Adipose tissue (tissue), 3 donors: Measurements from ENCODE around the gene DAB2IP. TPM values are rescaled to one million over a fixed set of nuclear protein-coding genes. Genes with fewer than 3 reads are reported as not detected.

Source experiments
- H3K27ac ChIP-seq: one replicate; pipeline ENCODE4 v1.5.1; 2013; ENCODE audit warnings: low read depth, low read length
- WGBS, 3 donors: extraction: QIAGEN DNeasy Blood & Tissue Kit; methylation state at CpG; one replicate each; pipeline ENCODE4 v1.1.7; 2013; 5-methylcytosine and 5-hydroxymethylcytosine counted together
- polyA plus RNA-seq, 3 donors: library from polyadenylated mRNA; stranded (reverse); fragments of 200-250 nt; gene quantifications; one replicate each; pipeline ENCODE4 v1.2.3, GENCODE V29; 2013
- donor health status: healthy with polysubstance abuse.
- donor health status: Bipolar disorder and iron deficiency.
- donor health status: healthy.

The DAB2IP gene
- polyA plus RNA-seq, 3 donors: 9.7 to 29.9 (median 20.6) TPM

DNA sequence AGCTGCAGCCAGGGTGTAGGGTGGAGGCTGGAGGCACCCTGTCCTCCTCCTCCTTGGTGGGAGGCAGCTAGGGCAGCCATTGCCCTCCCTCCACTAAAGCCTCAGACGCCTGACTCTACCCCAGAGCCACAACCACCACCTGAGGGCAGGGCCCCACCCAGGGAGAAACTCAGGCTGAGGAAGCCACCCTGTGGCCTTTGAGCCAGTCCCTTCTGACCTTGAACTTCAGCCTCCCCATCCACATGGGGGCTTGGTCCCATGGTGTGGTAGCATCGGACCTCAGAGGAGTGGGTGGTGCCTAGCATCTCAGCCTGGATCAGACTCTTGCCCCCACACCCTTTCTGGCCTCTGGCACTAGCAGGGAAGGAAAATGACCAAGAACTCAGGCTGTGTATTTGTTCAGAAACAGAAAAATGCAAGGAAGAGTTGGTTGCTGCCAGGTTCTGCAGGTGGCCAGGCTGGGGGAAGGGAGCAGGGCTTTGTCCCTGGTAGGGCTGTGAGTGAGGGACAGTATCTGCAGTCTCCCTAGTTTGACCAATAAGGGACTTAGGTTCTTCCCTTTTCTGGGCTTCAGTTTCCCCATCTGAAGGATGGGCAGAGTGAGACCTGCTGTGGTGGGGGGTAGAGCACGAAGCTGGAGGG, 3.2 kb downstream of the DAB2IP start:
- H3K27ac ChIP-seq: no peak overlapping the region
- 59 to 76% (median 73%) methylated on average over 3 of the region's 3 CpGs for WGBS, 3 donors

GRCh38 chr9:121655231-121655755, 3.9 kb downstream of the DAB2IP start:
- no peak overlapping the region for H3K27ac ChIP-seq
- 87 to 91% (median 90%) methylated on average over 3 of the region's 3 CpGs for WGBS, 3 donors

GRCh38 chr9:121656941-121657470, 5.6 kb downstream of the DAB2IP start:
- no peak overlapping the region for H3K27ac ChIP-seq
- 80 to 84% (median 82%) methylated on average over 5 of the region's 5 CpGs for WGBS, 3 donors

DNA sequence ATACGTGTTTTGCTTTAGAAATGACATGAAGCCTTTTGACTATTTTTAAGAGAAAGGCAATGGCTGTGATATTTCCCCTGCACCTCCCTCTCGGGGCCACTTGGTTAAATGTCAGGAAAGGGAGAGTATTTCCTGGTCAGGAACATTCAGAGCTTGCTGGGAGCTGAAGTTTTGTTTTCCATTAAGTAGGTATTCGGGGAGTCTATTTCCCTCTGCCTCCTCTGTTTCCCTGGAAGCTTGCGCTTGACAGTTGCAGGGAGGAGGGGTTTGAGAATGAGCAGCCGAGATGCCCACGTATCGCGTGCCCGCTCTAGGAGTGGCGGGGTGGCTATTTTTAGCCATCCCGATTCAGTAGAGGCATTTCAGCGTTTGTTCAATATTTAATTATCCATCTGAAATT, 6.7 kb downstream of the DAB2IP start:
- WGBS, 3 donors: 29 to 59% (median 59%) methylated on average over 12 of the region's 12 CpGs
- no peak overlapping the region for H3K27ac ChIP-seq

- 84 to 90% (median 85%) methylated on average over 10 of the region's 10 CpGs for WGBS, 3 donors
- H3K27ac ChIP-seq: no peak overlapping the region
Observed at GRCh38 chr9:121658591-121658990, 7.2 kb downstream of the DAB2IP start.

GRCh38 chr9:121660367-121660766, 8.9 kb downstream of the DAB2IP start:
- whole genome bisulfite sequencing, 3 donors: 84 to 92% (median 91%) methylated on average over 6 of the region's 6 CpGs
- no peak overlapping the region for H3K27ac ChIP-seq

DNA sequence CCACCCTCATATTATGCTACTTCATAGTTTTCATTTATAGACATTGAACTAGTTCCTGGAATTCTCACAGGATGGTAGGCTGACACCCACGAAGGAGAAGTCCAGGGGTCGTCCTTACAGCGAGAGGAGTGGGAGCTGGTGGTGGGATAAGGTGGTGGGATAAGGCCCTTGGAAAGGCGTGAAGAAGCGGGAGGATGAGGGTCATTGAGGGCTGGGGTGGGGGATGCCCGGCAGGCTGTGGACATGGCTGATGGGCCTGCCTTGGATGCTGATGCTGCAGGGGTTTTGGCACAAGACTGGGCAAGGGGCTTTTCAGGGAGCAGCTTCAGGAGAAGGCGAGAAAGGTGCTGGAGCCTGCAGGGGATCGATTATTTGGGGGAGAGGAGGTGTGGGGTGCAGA, 9.4 kb downstream of the DAB2IP start:
- WGBS, 3 donors: 83 to 88% (median 86%) methylated on average over 8 of the region's 8 CpGs
- no peak overlapping the region for H3K27ac ChIP-seq

- no peak overlapping the region for H3K27ac ChIP-seq
- 86 to 91% (median 88%) methylated on average over 5 of the region's 5 CpGs for WGBS, 3 donors
Observed at GRCh38 chr9:121661328-121661727, 9.9 kb downstream of the DAB2IP start.

GRCh38 chr9:121662359-121662758, 10.9 kb downstream of the DAB2IP start:
- 76 to 79% (median 78%) methylated on average over 3 of the region's 3 CpGs for WGBS, 3 donors
- no peak overlapping the region for H3K27ac ChIP-seq

DNA sequence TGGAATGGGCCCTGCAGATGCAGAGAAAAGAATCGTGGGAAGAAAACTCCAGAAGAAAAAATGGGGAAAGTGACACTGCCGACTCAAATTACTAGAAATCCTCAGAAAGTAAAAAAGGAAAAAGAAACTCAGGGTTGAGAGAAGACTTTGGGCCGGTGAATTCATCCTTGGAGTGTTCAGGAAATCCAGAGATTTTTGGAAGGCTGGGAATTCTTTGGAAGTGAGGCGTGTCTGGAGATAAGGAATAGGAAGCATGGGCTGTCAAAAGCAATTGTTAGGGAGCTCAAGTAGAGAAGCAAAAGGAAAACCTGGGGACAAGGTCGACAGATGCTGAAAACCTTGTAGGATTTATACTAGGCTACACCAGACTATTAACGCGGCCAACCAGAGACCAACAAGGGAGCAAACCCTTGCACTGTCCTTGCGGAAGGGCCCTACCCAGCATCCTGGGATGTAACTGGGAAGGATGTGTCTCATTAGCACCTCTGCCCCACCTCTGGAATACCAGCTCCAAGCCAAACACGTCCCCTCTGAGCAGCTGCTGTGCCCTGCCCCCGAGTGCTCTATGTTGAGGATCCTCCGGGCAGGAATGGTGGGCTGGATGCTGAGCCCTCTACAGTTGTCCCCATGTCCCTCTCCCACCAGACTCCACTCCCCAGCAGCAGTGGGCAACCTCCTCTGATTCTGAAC, 11.6 kb downstream of the DAB2IP start:
- WGBS, 3 donors: 62 to 81% (median 72%) methylated on average over 11 of the region's 11 CpGs
- H3K27ac ChIP-seq: no peak overlapping the region

DNA sequence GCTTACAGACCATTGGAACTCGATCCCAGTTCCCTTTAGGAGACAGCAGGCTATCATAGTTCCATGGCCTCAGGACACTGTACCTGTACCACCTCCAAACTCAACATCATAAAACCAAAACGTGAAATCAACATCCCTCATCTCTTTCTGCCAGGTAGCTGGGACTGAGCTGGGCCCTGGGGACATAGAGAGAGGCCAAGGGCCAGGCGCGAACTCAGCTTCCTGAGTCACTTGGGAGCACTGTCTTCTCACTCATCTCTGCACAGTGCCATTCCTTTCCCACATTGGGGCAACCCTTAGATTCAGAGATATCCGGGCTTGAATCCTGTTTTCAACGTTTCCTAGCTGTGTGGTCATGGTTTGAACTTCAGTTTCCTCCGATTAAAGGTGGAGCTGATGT, 12.2 kb downstream of the DAB2IP start:
- H3K27ac ChIP-seq: no peak overlapping the region
- WGBS, 3 donors: 66 to 84% (median 78%) methylated on average over 7 of the region's 7 CpGs

DNA sequence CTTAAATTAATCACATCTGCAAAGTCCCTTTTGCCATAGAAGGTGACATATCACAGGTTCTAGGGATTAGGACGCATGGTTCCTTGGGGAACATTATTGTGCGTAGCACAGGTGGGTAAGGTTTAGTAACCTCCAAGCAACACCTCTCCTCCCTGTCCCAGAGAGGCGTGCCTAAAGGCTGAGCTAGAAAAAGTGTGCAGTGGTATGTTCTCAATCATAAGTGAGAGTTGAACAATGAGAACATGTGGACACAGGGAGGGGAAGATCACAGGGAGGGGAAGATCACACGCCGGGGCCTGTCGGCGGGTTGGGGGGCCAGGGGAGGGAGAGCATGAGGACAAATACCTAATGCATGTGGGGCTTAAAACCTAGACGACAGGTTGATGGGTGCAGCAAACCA, 14.9 kb downstream of the DAB2IP start:
- no peak overlapping the region for H3K27ac ChIP-seq
- 73 to 85% (median 85%) methylated on average over 8 of the region's 8 CpGs for WGBS, 3 donors

DNA sequence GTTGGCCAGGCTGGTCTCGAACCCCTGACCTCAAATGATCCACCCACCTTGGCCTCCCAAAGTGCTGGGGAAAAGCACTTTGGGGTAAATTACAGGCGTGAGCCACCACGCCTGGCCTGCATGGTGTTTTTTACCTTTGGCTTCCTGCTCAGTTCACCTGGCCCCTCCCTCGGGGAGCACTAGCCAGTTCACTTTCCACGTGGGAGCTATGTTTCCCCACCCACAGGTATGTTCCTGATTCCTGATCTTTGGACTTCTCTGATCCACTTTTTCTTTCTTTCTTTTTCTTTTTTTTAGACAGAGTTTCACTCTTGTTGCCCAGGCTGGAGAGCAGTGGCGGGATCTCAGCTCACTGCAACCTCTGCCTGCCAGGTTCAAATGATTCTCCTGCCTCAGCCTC, 15.8 kb downstream of the DAB2IP start:
- 56 to 96% (median 93%) methylated on average over 6 of the region's 6 CpGs for WGBS, 3 donors
- no peak overlapping the region for H3K27ac ChIP-seq

DNA sequence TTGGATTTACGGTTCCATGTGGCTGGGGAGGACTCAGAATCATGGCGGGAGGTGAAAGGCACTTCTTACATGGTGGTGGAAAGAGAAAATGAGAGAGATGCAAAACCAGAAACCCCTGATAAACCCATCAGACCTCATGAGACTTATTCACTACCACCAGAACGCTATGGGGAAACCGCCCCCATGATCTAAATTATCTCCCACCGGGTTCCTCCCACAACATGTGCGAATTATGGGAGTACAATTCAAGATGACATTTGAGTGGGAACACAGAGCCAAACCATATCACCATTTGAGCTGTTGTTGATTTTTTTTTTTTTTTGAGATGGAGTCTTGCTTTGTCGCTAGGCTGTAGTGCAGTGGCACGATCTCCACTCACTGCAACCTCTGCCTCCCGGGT, 16.5 kb downstream of the DAB2IP start:
- WGBS, 3 donors: 89 to 94% (median 92%) methylated on average over 9 of the region's 9 CpGs
- H3K27ac ChIP-seq: no peak overlapping the region

DNA sequence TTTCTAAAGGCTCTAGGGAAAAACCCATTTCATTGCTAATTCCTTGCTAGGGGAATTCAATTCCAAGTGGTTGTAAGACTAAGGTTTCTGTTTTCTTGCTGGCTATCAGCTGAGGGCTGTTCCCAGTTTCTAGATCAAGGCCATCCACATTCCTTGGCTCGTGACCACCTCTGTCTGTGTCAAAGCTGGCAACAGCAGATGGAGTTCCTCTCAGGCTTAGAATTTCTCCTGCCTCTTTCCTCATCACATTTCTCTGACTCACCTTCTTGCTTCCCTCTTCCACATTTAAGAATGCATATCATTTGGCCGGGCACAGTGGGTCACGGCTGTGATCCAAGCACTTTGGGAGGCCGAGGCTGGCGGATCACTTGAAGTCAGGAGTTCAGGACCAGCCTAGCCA, 19.0 kb downstream of the DAB2IP start:
- no peak overlapping the region for H3K27ac ChIP-seq
- 48 to 80% (median 79%) methylated on average over 5 of the region's 5 CpGs for WGBS, 3 donors

- H3K27ac ChIP-seq: no peak overlapping the region
- 52 to 71% (median 56%) methylated on average over 5 of the region's 5 CpGs for WGBS, 3 donors
Observed at GRCh38 chr9:121671612-121672155, 20.2 kb downstream of the DAB2IP start.

DNA sequence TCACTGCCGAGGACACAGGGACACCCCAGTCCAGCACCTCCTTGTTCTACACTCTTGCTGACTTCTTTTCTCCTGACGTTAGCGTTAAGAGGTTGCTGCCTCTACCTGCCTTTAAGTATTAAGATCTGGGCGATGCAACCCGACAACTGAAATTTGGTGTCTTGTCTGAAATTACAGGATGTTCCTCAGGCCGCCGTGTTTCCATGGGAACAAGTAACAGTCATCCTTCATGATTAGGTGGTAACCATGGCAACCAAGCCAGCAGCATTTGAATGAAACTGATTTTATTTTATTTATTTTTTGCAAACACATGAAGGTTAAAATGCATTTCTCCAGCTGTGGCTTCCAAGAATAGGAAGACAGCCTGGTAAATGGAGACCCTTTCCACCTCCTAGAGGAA, 20.8 kb downstream of the DAB2IP start:
- WGBS, 3 donors: 85 to 91% (median 87%) methylated on average over 7 of the region's 7 CpGs
- no peak overlapping the region for H3K27ac ChIP-seq

DNA sequence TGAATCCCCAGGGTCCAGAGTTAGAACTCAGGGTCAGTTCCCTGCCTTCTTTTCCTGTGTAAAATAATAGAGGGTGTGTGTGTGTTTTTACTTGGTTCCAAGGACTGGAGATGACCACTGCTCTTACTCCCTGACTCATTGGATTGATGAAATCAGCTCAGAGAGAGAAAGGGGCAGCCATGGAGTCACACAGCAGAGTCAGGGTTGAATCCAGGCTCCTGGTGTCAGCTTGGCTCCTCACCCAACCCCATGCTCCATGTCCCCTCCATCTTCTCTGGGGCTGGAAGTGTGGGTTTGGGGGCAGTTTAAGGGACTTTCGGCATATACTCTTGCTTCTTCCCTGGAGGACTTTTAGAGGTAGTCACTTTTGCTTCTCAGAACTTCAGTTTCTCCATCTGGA, 21.6 kb downstream of the DAB2IP start:
- WGBS, 3 donors: 95 to 96% (median 96%) methylated on average over 1 of the region's 1 CpG

GRCh38 chr9:121673576-121673975, 22.1 kb downstream of the DAB2IP start:
- WGBS, 3 donors: 94 to 97% (median 95%) methylated on average over 7 of the region's 7 CpGs

More for the DNA sequence above, 21.6 kb downstream of the DAB2IP start:
- H3K27ac ChIP-seq: no peak overlapping the region

More at GRCh38 chr9:121673576-121673975, 22.1 kb downstream of the DAB2IP start:
- H3K27ac ChIP-seq: no peak overlapping the region
